Stimulated activated CD4-positive, alpha-beta T cell treated with anti-CD3 and anti-CD28 coated beads, Interleukin-1b, Interleukin-23, amount 100 ng/mL, for 4 hours (primary cell): ENCODE measurements around the gene FGF10.

Experiments used
- DNase-seq, 2 donors: peaks; one replicate each; pipeline ENCODE4 v3.0.0-alpha.2; 2020; ENCODE audit warnings: low read depth in 2 of 2

The FGF10 gene

GRCh38 chr5:44257653-44258365 is 131.4 kb downstream of the FGF10 start:
- no peak for DNase-seq

GRCh38 chr5:44257221-44257620 is 132.0 kb downstream of the FGF10 start:
- no peak for DNase-seq
